BE2C (cell line): ENCODE measurements around the gene NFATC2.

Source experiments
- DNase-seq: peaks from one replicate; pipeline ENCODE4 v3.0.0-alpha.2; 2020
- H3K27me3 ChIP-seq: fragments of 250-450 bp; sonication (Bioruptor Pico); 2 replicates; pipeline ENCODE4 v1.5.1; 2020; ENCODE audit warnings: mild to moderate bottlenecking
- H3K36me3 ChIP-seq: fragments of 250-450 bp; sonication (Bioruptor Pico); 2 replicates; pipeline ENCODE4 v1.5.1; 2020; ENCODE audit warnings: mild to moderate bottlenecking
- H3K4me1 ChIP-seq: fragments of 250-450 bp; sonication (Bioruptor Pico); 2 replicates; pipeline ENCODE4 v1.5.1; 2020
- H3K4me3 ChIP-seq: 2 replicates; pipeline ENCODE4 v1.5.1; 2011; ENCODE audit warnings: low read depth, low read length
- H3K9me3 ChIP-seq: fragments of 250-450 bp; sonication (Bioruptor Pico); 2 replicates; pipeline ENCODE4 v1.5.1; 2020
- CTCF ChIP-seq: IDR thresholded peaks from 2 replicates; pipeline ENCODE4 v1.5.1; 2012; ENCODE audit warnings: mild to moderate bottlenecking, low read depth, low read length

NFATC2 gene

GRCh38 chr20:51531712-51532456 is 10.6 kb downstream of the NFATC2 start:
- DNase-seq: no peak
- peaks cover 4% of the 10 kb centered on the region for H3K27me3 ChIP-seq
- H3K4me1 ChIP-seq: no peaks in the 10 kb centered on the region
- no peak for TF ChIP-seq CTCF
- H3K36me3 ChIP-seq: no peaks in the 10 kb centered on the region
- H3K9me3 ChIP-seq: no peaks in the 10 kb centered on the region
- H3K4me3 ChIP-seq: no peak overlapping the region

- H3K4me3 ChIP-seq: no peak overlapping the region
- no peaks in the 10 kb centered on the region for H3K4me1 ChIP-seq
- TF ChIP-seq CTCF: no peak
- H3K9me3 ChIP-seq: no peaks in the 10 kb centered on the region
- no peak for DNase-seq
- no peaks in the 10 kb centered on the region for H3K36me3 ChIP-seq
- H3K27me3 ChIP-seq: peaks cover 4% of the 10 kb centered on the region
These were observed 11.3 kb downstream of the NFATC2 start for GRCh38 chr20:51531141-51531710.

GRCh38 chr20:51529758-51530157 is 12.8 kb downstream of the NFATC2 start:
- H3K9me3 ChIP-seq: no peaks in the 10 kb centered on the region
- H3K4me1 ChIP-seq: no peaks in the 10 kb centered on the region
- DNase-seq: no peak
- no peaks in the 10 kb centered on the region for H3K36me3 ChIP-seq
- H3K27me3 ChIP-seq: no peaks in the 10 kb centered on the region; the same call in 1 of the 2 replicates
- no peak for TF ChIP-seq CTCF
- no peak overlapping the region for H3K4me3 ChIP-seq

- Histone ChIP-seq H3K4me3 (no peak overlapping the region), H3K27me3 (no peaks in the 10 kb centered on the region; the same call in 1 of the 2 replicates), H3K9me3 (no peaks in the 10 kb centered on the region), H3K36me3 (no peaks in the 10 kb centered on the region), H3K4me1 (no peaks in the 10 kb centered on the region)
- no peak for DNase-seq
- no peak for TF ChIP-seq CTCF
These were observed 13.3 kb downstream of the NFATC2 start for GRCh38 chr20:51529081-51529681.

GRCh38 chr20:51528263-51529027 is 14.1 kb downstream of the NFATC2 start:
- Histone ChIP-seq H3K4me3 (no peak overlapping the region), H3K36me3 (no peaks in the 10 kb centered on the region), H3K4me1 (no peaks in the 10 kb centered on the region), H3K27me3 (no peaks in the 10 kb centered on the region; the same call in 1 of the 2 replicates), H3K9me3 (no peaks in the 10 kb centered on the region)
- no peak for DNase-seq
- TF ChIP-seq CTCF: no peak
